Right lobe of liver (tissue), 6 donors: Measurements from ENCODE around the gene RNASET2. TPM values are rescaled to one million over a fixed set of nuclear protein-coding genes. Genes with fewer than 3 reads are reported as not detected.

Experiments
- ATAC-seq, 4 donors: fragments of 200-7000 bp; cut with Tn5 transposase; one replicate each; pipeline ENCODE4 v1.9.1; 2020; ENCODE audit warnings: mild to moderate bottlenecking in 4 of 4, moderate library complexity in 4 of 4
- DNase-seq, 3 donors: peaks; one replicate each; pipeline ENCODE4 v3.0.0-alpha.2; 2020
- H3K27ac ChIP-seq, 3 donors: fragments of 200-600 bp; one replicate each; pipeline ENCODE4 v1.8.0; 2022
- H3K27me3 ChIP-seq, 2 donors: fragments of 200-600 bp; one replicate each; pipeline ENCODE4 v1.8.0; 2022
- H3K36me3 ChIP-seq, 4 donors: fragments of 200-600 bp; sonication (generic) in 1 of 4; one replicate each; pipeline versions ENCODE4 v1.5.1 to v1.8.0; 2017 to 2022; ENCODE audit warnings: control low read depth in 1 of 4
- H3K4me1 ChIP-seq, 4 donors: fragments of 200-600 bp; sonication (generic) in 1 of 4; one replicate each; pipeline versions ENCODE4 v1.5.1 to v1.8.0; 2017 to 2022; ENCODE audit warnings: control low read depth in 1 of 4
- H3K4me3 ChIP-seq, 3 donors: fragments of 200-600 bp; one replicate each; pipeline ENCODE4 v1.8.0; 2022
- H3K9me3 ChIP-seq, 4 donors: fragments of 200-600 bp; sonication (generic) in 1 of 4; one replicate each; pipeline versions ENCODE4 v1.5.1 to v1.8.0; 2017 to 2022; ENCODE audit warnings: control low read depth in 1 of 4
- POLR2A ChIP-seq: fragments of 450-650 bp; IDR thresholded peaks from one replicate; pipeline ENCODE4 v1.6.1; 2017; ENCODE audit warnings: antibody characterized with exemption, mild to moderate bottlenecking
- WGBS: methylation state at CpG from one replicate; pipeline ENCODE4 v1.1.6; 2018; ENCODE audit warnings: low coverage, low lambda C conversion rate; ENCODE audit not compliant: insufficient coverage; ENCODE audit errors: missing lambda C conversion rate; 5-methylcytosine and 5-hydroxymethylcytosine counted together
- intact Hi-C, 2 donors: fragments of 100-400 bp; cut with DNase I; formaldehyde crosslinking; loops; one replicate each; pipeline versions ENCODE4 v1.11.2 to v1.14.1; 2022
- total RNA-seq, 6 experiments: library from RNA; depleted of rRNA in 2 of 6; stranded (reverse); fragments of >200 nt in 2 of 6; fragmentation: NEBNext Ultra II Directional in 3 of 6; extraction: Animal tissue kit (Norgen Biotek cat#: 25700) in 3 of 6; gene quantifications; one replicate each; pipeline versions ENCODE4 v1.1.0 to v1.2.4, GENCODE V29; 2016 to 2023
- TF ChIP-seq, protein P1 (sequence below), 4 donors: fragments of 200-600 bp in 3 of 4; fragments of 450-650 bp in 1 of 4; IDR thresholded peaks; one replicate each; pipeline versions ENCODE4 v1.5.1 to v1.8.0; 2016 to 2022; ENCODE audit warnings: antibody characterized with exemption in 4 of 4, mild to moderate bottlenecking in 2 of 4
- donor health status: DM: no; HTN: yes; CAD: no.
- donor health status: DM: no; HTN: no; CAD: no.
- donor health status: DM: no; HTN: no; CAD: no.
- donor health status: DM: no; HTN: yes; CAD: no.
- donor health status: DM: no; HTN: yes; CAD: no.

The RNASET2 gene
- total RNA-seq, 6 experiments from 2014 or later, result 21.7 to 48.4 (median 30.8) TPM

DNA sequence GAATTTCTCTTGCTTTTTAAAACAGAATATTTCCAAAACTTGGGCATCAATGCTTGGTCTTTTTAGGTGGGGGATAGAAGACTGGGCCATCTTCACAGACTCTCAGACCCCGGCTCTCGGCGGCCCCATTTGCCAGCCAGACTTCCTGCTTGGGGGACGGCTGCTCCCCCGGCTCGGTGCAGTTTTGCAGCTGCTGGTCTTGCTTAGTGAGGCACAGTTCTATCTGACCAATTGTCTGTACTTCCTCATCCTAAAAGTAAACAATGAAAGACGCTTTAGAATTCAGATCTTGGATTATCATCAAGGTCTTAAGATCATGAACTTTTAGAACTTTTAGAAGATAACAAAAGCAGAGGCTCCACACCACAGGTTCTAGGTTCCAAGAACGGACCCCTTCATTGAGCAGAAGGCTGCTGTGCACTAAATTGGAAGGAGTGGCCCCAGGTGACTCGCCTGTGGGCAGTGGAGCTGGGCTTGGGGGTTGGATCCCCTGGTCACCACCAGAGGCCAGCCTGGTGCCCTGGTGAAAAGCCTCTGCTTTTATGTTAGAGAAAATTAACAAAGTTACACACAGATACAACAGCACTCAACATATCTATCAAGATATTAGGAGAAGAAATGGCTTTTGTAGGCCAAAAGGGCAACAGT is 26.7 kb downstream of the RNASET2 start:
- H3K4me1 ChIP-seq, result no peaks in the 10 kb centered on the region
- no peaks in the 10 kb centered on the region for H3K36me3 ChIP-seq
- DNase-seq, result no peak
- H3K27me3 ChIP-seq, result no peaks in the 10 kb centered on the region
- no peaks in the 10 kb centered on the region for H3K9me3 ChIP-seq
- intact Hi-C loops, result no loop called here
- H3K27ac ChIP-seq, result no peak overlapping the region
- no peak for ATAC-seq
- TF ChIP-seq, protein P1, sequence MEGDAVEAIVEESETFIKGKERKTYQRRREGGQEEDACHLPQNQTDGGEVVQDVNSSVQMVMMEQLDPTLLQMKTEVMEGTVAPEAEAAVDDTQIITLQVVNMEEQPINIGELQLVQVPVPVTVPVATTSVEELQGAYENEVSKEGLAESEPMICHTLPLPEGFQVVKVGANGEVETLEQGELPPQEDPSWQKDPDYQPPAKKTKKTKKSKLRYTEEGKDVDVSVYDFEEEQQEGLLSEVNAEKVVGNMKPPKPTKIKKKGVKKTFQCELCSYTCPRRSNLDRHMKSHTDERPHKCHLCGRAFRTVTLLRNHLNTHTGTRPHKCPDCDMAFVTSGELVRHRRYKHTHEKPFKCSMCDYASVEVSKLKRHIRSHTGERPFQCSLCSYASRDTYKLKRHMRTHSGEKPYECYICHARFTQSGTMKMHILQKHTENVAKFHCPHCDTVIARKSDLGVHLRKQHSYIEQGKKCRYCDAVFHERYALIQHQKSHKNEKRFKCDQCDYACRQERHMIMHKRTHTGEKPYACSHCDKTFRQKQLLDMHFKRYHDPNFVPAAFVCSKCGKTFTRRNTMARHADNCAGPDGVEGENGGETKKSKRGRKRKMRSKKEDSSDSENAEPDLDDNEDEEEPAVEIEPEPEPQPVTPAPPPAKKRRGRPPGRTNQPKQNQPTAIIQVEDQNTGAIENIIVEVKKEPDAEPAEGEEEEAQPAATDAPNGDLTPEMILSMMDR (IDR thresholded peaks at IDR 0.05), result no peak
- no peak for TF ChIP-seq POLR2A
- no peak overlapping the region for H3K4me3 ChIP-seq
- WGBS, result 58% methylated on average over 4 of the region's 9 CpGs

DNA sequence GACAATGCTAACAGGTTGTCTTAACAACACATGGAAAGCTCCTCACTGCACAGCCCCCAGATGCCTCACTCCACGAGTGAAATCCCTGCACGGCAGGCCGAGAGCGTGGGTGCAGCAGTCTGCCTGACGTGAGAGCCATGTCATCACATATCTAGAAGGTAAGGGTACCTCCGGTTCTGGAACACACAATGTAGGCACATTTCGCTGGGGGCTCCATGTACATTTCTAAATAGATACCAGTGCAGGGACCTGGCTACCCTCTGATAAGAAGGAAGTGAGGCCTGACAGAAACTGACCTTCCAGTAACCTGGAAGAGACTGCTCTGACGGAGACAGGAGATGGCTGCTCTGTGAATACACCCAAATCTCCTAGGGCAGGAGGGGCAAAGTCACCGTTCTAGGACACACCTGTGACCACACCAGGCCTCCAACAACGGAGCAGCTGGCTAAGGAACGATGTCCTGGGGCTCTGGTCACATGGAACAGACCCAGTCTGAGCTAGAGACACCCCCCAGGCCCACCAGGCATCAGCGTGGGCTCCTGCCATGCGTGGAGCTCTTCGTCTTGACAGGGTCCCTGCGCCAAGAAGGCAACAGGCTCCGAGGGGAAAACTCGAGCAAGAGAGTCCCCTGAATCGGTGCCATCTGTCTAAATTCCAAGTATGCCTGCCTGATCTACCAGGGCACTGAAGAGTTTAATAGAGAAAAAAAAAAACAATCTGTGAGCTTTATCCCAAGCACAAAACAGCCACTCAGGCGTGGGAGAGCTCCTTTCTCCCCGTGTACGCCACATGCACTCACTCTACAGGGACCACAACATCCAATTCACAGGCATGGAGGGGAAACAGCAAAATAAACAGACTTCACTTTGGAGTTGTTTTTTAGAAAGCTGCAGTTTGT is 27.5 kb downstream of the RNASET2 start:
- no peak for ATAC-seq
- Histone ChIP-seq H3K27ac (no peak overlapping the region), H3K4me3 (no peak overlapping the region), H3K27me3 (no peaks in the 10 kb centered on the region), H3K9me3 (no peaks in the 10 kb centered on the region), H3K36me3 (no peaks in the 10 kb centered on the region), H3K4me1 (no peaks in the 10 kb centered on the region)
- no peak for DNase-seq
- intact Hi-C loops, result no loop called here
- WGBS, result 71% methylated on average over 9 of the region's 21 CpGs
- TF ChIP-seq, protein P1 (IDR thresholded peaks at IDR 0.05), result no peak
- no peak for TF ChIP-seq POLR2A

DNA sequence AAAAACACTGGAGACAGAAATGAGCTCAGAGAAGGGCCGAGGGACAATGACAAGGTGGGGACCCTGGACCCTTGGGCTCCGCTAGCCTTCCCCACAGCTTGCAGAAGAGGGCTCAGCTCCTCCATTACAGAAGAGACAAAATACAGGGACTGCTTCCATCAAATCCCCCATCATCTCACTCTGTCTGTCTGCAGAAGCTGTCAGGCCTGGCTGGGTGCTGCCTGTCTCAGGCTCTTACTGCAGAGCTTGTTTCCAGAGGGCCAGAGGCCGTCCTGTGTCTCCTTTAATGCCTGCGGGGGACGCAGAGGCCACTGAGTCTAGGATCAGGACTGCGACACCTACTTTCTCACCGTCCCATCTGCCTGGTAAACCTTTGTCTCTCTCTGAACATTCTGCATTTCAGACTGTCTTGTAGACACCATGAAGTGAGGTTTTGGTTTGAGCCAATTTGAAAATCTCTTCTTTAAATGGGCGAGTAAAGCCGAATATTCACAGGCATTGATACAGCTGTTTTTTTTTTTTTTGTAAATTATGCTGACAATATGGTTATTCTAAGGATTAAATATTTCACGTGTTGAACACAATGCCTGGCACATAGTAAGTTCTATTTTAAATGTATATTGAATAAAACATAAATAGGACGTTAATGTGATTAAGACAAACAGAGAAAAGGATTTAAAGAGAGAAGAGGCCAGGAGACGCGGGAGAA is 28.3 kb downstream of the RNASET2 start:
- Histone ChIP-seq H3K4me1 (no peaks in the 10 kb centered on the region), H3K4me3 (no peak overlapping the region), H3K36me3 (no peaks in the 10 kb centered on the region), H3K27ac (no peak overlapping the region), H3K9me3 (no peaks in the 10 kb centered on the region), H3K27me3 (no peaks in the 10 kb centered on the region)
- intact Hi-C loops, result no loop called here
- no peak for TF ChIP-seq POLR2A
- TF ChIP-seq, protein P1 (IDR thresholded peaks at IDR 0.05), result no peak
- DNase-seq, result no peak
- no peak for ATAC-seq
- 85% methylated on average over 10 of the region's 13 CpGs for WGBS

DNA sequence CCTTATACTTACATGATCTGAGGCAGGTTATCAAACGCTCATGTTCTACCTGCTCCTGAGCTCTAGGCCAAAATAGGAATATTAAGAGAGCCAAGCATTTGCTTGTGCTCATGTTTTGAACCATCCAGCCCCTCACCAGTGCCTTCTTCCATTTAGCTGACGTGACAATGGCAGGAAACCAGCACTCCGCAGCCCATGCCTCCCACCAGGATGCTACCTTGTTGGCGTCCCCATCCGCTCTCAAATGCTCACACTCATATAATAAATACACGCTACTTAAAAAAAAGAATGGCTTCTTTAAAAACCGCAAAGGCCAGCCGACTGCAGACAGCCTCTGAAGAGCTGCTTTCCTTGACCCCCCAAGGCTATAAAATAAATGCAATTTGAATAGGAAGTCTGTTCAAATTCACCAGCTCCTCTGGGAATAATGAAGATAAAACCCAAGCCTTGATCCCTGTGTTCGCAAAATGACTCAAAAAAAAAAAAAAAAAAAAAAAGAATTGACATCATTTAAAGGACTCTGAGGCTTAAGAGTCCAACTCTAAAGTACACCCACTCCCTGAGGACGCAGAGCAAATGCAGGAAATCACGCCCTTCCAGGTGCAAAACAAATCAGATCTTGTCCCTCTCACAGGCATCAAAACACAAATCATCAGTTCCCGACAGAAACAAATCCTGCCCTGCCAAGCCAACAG is 29.0 kb downstream of the RNASET2 start:
- 89% methylated on average over 12 of the region's 12 CpGs for WGBS
- DNase-seq (no peak), ATAC-seq (no peak)
- Histone ChIP-seq H3K4me1 (no peaks in the 10 kb centered on the region), H3K9me3 (no peaks in the 10 kb centered on the region), H3K27me3 (no peaks in the 10 kb centered on the region), H3K27ac (no peak overlapping the region), H3K36me3 (no peaks in the 10 kb centered on the region), H3K4me3 (no peak overlapping the region)
- intact Hi-C loops, result no loop called here
- no peak for TF ChIP-seq POLR2A
- TF ChIP-seq, protein P1 (IDR thresholded peaks at IDR 0.05), result no peak
